ENCODE results near the gene OR51F2.
"Not testable (repeated sequence)": the region's sequence is repeated elsewhere in the genome, so short reads cannot be mapped to it uniquely, and the experiment has no call there.

Gene OR51F2

GRCh38 chr11:4848908-4849532, 27.9 kb downstream of the OR51F2 start, which contains the start of gene OR51S1:
TSS of gene OR51S1 (minus strand) at chr11:4849208. CDS start at chr11:4849208, 0 bp downstream.
- H3K4me3 ChIP-seq (ENCODE audit: low read depth, low read length) = no peak within 1 kb of the TSS
- TF ChIP-seq CTCF (IDR thresholded peaks at IDR 0.05; ENCODE audit: insufficient read depth, low read depth, low read length, missing control alignments) = no peak
- no peak for DNase-seq (ENCODE audit: low read depth)

DNA sequence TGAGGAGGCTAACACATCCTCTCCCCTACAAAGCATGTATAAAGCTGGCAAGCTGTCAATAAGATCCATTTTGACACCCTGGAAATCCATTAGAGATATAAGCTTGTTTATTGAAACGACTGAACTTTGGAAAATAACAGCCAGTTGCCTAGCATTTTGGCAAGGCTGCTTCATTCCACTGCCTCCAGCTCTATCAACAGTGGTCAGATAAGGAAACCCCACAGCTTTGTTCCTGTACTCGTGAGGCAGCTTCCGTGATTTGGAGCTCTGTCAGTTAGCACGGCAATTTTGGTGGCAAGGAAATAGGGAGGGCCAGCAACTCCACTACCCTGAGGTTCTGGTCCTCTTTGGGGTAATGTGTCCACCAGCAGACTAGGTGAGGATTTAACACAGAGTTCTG, 29.9 kb downstream of the OR51F2 start:
- no peak for TF ChIP-seq CTCF (IDR thresholded peaks at IDR 0.05; ENCODE audit: insufficient read depth, low read depth, low read length, missing control alignments)
- DNase-seq (ENCODE audit: low read depth) = no peak
- H3K4me3 ChIP-seq (ENCODE audit: low read depth, low read length) = no peak overlapping the region

DNA sequence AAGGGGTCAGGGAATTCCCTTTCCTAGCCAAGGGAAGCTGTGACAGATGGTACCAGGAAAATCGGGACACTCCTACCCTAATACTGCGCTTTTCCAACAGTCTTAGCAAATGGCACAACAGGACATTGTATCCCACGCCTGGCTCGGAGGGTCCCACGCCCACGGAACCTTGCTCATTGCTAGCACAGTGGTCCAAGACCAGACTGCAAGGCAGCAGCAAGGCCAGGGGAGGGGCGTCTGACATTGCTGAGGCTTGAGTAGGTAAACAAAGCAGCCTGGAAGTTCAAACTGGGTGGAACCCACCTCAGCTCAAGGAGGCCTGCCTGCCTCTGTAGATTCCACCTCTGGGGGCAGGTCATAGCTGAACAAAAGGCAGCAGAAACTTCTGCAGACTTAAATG, 33.2 kb downstream of the OR51F2 start:
- not testable (repeated sequence) for DNase-seq (ENCODE audit: low read depth); H3K4me3 ChIP-seq (ENCODE audit: low read depth, low read length)

DNA sequence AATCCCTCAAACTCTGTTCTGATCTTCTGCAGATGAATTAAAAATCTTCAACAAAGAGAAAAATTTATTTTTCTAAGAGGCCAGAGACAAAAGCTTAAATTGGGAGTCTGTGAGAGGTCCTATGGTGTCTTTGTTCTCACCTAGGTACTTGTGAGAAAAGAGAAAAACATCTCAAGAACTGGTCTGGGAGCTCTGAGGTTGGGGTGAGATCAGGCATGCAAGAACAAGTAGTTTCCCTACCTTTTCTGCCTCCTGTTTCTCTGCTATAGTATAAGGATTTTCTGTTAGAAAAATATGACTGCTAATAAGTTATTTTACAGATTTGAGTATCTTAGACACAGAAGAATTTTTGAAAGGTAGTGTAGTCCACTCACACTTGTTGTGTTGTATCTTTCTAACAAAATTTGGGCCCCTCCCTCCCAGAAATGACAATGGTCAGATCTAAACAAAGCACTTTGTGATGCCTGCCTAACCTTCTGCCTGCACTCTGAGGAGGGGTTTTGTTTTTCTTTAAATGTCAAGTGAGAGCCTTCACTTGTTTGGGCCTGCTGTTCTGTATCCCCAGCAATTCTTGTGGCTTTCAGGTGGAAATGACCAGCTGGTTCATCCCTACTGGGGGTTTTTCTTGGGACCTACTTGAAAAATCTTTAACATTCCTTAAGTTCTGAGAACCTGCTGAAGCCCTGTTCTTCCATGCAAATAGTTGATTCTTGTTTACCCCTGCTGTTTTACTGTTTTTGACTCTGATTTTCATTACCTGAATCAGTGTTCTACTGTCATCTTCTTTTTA, 41.5 kb downstream of the OR51F2 start:
- no peak for TF ChIP-seq CTCF (IDR thresholded peaks at IDR 0.05; ENCODE audit: insufficient read depth, low read depth, low read length, missing control alignments)
- H3K4me3 ChIP-seq (ENCODE audit: low read depth, low read length) = no peak overlapping the region
- no peak for DNase-seq (ENCODE audit: low read depth)

- H3K4me3 ChIP-seq (ENCODE audit: low read depth, low read length) = no peak overlapping the region
- DNase-seq (ENCODE audit: low read depth) = no peak
- TF ChIP-seq CTCF (IDR thresholded peaks at IDR 0.05; ENCODE audit: insufficient read depth, low read depth, low read length, missing control alignments) = no peak
Observed at GRCh38 chr11:4863876-4864275, 42.8 kb downstream of the OR51F2 start.

DNA sequence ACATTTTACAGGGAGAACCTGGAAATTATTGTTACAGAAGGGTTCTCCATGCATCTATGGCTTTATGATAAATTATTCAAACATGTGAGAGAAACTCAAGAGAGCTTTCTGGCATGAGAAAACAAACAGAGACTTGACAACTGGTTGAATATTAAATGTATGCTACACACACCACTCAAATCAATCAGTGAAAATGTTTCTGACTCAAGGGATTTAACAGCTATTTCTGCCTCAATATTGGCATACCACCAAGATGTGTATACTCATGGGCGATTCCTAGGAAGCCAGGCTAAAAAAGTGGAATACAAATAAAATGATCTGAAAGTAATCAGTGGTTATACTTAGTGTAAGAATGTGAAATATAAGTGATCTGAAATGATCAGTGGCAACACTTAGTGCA, 44.7 kb downstream of the OR51F2 start:
- no peak for TF ChIP-seq CTCF (IDR thresholded peaks at IDR 0.05; ENCODE audit: insufficient read depth, low read depth, low read length, missing control alignments)
- no peak overlapping the region for H3K4me3 ChIP-seq (ENCODE audit: low read depth, low read length)
- no peak for DNase-seq (ENCODE audit: low read depth)

All from GM12865 (cell line).